GM12892 (cell line): ENCODE results near the gene TMEM200B.

ENCODE experiments used
- POLR2A ChIP-seq: IDR thresholded peaks from 2 replicates; pipeline ENCODE4 v1.6.1; 2011; ENCODE audit warnings: low read depth, low read length, control low read depth
- POLR2AphosphoS5 ChIP-seq: IDR thresholded peaks from 2 replicates; pipeline ENCODE4 v1.6.1; 2011; ENCODE audit warnings: low read depth, low read length, control low read depth

- TF ChIP-seq POLR2AphosphoS5, result no peak
- TF ChIP-seq POLR2A, result no peak
These were observed 2.7 kb downstream of the TMEM200B start for GRCh38 chr1:29120947-29121485.
